Sigmoid colon (tissue), 4 donors: ENCODE results near the gene CNTNAP4.

Source experiments
- CTCF ChIP-seq, 4 experiments: fragments of 450-650 bp in 3 of 4; fragments of 200-600 bp in 1 of 4; IDR thresholded peaks; one replicate each; pipeline ENCODE4 v1.5.1; 2016 to 2019; ENCODE audit warnings: antibody characterized with exemption in 4 of 4, mild to moderate bottlenecking in 3 of 4, moderate library complexity in 2 of 4
- POLR2AphosphoS5 ChIP-seq, 4 donors: sonication (generic); formaldehyde crosslinking; IDR thresholded peaks; one replicate each; pipeline ENCODE4 v1.6.1; 2017; ENCODE audit warnings: antibody characterized with exemption in 4 of 4

DNA sequence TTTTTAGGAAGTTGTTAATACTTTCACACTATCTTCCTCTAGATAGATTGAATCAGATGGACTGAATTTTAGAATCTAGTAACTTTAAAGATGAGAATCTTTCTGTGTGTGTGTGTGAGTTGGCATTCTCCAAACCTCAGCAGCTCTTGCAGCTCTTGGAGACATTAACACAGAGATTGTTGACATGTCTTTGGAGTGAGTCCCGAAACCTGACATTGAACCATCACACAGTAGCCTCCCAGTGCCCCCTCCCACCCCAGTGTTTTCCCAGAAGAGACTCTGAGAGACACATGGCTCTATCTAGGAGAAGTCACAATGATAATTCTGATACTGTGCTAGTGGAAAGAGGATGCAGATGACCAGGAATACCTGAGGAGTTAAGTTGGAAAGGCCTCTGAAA, 103.9 kb downstream of the CNTNAP4 start:
- no peak for TF ChIP-seq CTCF (IDR thresholded peaks at IDR 0.05)
- TF ChIP-seq POLR2AphosphoS5 (IDR thresholded peaks at IDR 0.05): no peak
